Measurements from ENCODE around the gene ST3GAL5.
A peak's percentile ranks its signal among the peaks of the same experiment; 100 is the strongest.

The ST3GAL5 gene

DNA sequence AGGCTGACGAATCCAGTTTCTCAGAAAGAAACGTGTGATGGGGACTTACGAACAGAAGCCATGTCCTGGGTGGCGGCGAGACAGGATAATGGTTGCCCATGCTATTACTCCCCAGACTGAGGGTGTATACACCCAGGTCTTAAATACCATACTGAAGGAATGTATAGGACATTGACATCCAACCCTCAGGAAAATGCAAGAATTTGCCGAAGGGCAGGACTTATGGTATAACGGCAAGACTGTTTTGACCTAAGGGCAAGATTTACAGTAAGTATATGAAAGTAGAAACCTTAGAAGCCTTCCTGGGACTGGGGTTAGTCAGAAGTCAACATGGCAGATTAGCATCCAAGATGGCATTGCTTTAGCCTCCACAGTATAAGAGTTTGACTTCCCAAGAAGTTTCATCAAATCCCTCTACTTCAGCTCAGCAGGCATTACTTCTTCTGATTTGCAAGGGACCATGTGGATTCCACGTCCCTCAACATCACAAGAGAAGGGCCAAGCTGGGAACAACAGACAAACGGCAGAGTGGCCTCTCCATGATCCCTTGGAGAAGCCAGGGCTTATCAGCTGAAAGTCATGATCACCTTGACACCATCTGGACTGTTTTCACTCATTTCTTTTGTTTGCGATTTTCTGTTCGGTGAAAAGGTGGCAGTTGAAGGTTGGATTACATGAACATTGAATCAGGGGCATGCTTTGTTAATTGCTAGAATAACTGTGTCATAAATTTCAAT is 21.1 kb downstream of the ST3GAL5 start:
- no peak for DNase-seq (ENCODE audit: low read depth in 2 of 3, low spot score in 1 of 3)

DNA sequence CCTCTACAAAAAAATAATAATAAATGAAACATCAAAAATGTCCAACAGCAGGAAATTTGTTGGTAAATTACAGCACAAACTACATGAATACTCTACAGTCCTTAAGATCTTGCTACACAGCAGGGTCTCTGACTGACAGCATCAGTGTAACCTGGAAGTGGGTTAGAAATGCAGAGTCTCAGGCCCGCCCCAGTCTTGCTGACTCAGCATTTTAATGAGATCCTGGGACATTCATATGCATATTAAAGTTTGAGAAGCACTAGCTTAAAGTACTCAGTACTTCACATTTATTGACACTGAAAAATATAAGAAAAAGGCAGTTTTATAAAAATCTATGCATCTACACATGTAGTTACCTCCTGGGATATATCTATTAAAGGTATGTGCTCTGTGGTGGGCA is 21.7 kb downstream of the ST3GAL5 start:
- no peak for DNase-seq (ENCODE audit: low read depth in 2 of 3, low spot score in 1 of 3)

DNA sequence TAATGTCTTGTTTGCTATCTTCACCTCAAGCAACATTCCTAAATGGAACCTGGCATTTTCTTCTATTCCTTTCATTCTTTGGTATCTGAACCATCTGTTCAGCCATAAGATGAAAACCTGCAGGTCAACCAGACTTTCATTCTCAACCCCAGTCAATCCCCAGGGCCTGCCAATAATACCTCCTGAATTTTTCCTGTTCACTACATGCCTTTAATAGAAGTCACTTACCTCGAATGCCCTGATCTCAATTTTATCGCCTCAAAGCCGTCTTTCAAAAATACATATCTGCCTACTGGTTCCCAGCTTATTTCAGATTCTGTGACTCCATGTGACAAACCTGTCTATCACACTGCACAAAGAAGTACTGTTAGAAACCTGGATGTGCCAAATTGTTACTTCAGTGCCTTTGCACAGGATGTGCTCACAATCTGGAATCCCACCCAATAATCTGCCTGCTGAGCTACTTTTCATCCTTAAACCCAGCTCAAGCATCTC is 22.6 kb downstream of the ST3GAL5 start:
- no peak for DNase-seq (ENCODE audit: low read depth in 2 of 3, low spot score in 1 of 3)

DNA sequence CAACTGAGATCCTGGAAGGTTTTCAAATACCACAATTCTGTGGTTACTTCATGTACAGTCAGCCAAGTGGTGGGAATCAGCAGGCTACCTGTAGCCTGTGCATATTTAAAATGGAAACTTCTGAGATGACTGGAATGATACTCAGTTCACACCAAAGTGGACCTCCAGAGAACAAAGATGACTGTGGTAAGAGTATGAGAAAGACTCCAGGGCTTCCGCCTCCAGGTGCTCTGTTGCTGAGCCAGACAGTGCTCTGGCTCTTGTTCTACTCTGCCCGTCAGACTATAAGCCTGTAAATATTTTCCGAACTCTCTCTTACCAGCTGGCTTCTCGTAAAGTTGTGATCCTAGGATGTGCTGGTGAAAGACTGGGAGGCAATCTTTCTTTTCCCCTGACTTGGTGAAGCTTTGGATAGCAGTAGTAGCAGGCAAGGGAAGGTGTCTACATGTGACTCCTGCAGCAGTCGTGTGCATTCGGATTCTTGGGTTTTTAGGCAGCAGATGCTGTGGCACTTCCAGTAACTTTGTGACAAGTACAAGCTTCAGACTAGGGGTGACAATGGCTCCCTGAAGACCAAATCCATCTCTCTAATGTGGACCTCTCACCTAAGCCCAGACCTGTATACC is 23.1 kb downstream of the ST3GAL5 start:
- DNase-seq (ENCODE audit: low read depth in 2 of 3, low spot score in 1 of 3) = no peak

DNA sequence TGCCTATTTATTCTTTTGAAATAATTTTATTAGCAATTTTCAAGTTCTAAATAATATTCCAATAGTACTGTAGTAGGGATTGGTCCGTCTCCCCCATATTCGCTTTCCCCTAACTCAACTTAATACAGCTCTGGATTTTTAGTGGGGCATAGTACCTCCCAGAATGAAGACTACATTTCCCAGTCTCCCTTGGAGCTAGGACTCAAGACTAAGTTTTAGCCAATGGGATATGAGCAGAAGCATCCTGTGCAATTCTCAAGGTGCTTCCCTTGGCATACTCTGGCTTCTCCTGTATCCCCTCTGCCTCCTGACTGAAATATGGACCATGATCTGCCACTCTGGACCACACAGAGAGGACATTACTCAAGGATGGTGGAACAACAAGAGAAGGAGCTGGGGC is 24.1 kb downstream of the ST3GAL5 start:
- no peak for DNase-seq (ENCODE audit: low read depth in 2 of 3, low spot score in 1 of 3)

DNA sequence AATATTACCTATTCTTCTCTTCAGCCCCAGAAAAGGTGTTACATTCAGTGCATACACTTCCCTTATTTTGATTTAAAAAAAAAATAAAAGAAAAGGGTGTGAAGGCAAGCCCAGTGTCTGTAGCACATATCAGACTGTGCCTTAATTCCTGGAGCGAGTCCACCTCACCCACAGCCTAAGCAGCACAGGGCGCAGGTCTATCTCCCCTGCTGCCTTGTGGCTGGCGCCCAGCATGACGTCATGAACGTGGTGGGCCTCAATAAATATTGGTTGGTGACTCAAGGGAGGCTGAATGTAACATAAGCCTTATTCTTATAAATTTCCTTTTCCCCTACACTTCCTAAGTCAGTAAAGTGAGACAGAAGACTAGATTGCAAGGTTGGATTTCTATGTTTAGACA is 26.4 kb downstream of the ST3GAL5 start:
- DNase-seq (ENCODE audit: low read depth in 2 of 3, low spot score in 1 of 3) = no peak

- no peak for DNase-seq (ENCODE audit: low read depth in 2 of 3, low spot score in 1 of 3)
These were observed 27.1 kb downstream of the ST3GAL5 start for GRCh38 chr2:85861650-85862049.

DNA sequence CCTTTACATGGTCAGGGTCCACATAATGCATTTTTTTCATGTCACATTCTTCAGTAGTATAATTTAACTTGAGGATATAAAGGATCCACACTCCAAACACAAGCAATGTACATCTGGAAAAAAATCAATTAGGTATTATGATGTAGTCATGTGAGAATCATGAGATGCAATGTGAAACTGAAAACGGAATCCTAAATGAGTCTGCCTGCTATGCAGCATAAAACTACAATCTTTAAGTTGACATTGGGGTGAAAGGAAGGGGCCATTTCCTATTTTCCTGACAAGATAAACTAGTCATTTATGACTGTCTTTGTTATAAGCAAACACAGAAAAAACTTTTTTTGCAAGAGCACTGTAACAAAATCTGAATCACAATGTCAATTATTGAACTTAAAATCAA is 27.6 kb downstream of the ST3GAL5 start:
- DNase-seq (ENCODE audit: low read depth in 2 of 3, low spot score in 1 of 3) = no peak

DNA sequence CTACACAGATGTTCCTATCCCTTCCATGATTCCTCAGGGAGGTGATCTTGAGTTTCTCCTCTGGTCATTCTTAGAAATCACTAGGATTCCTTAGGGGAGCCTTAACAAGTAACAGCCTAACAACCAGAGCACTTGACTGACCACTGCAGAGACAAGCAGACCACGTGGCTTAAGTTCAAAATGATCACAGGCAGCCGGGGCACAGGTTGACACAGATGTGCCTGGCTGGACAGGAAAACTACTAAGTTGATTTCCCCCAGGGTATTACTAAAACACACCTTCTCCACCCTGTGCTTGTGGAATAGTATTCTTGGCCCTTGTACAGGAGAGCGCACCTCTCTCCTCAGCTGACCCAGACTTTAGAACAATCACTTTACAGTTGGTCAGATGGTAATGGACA is 29.9 kb downstream of the ST3GAL5 start:
- DNase-seq (ENCODE audit: low read depth in 2 of 3, low spot score in 1 of 3) = no peak

- DNase-seq (ENCODE audit: low read depth in 2 of 3, low spot score in 1 of 3) = no peak
These were observed 33.9 kb downstream of the ST3GAL5 start for GRCh38 chr2:85854897-85855296.

GRCh38 chr2:85854166-85854509 is 34.7 kb downstream of the ST3GAL5 start:
- DNase-seq (ENCODE audit: low read depth in 2 of 3, low spot score in 1 of 3) = no peak

DNA sequence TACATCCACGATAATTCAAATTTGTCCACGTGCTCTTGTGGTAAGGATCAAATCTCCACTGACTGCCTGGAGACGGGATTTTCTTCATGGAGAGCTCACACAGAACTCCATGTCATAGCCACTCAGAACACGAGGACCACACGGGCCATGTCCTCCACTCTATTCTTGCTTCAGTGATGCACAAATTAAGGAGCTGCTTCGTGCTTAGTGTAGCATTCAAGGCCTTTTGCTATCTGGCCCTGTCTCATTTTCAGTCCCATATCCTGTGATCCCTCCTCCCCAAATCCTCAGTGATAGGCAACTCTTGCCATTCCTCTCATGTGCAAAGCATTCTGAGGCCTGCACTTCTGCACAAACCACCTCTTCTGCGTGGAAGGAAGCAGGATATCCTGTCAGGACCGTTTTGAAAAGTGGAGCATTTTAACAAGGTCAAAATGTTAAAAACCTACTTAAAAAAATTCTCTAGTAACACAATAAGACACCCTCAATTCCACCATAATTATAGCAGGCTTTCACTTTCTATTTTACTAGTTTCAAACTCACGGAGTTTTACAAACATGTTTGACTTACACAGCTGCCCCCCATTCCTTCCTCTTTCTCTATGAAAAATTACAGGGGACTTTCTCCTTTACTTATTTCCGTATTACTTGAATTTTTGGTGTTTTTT is 35.2 kb downstream of the ST3GAL5 start:
- DNase-seq (ENCODE audit: low read depth in 2 of 3, low spot score in 1 of 3) = no peak

DNA sequence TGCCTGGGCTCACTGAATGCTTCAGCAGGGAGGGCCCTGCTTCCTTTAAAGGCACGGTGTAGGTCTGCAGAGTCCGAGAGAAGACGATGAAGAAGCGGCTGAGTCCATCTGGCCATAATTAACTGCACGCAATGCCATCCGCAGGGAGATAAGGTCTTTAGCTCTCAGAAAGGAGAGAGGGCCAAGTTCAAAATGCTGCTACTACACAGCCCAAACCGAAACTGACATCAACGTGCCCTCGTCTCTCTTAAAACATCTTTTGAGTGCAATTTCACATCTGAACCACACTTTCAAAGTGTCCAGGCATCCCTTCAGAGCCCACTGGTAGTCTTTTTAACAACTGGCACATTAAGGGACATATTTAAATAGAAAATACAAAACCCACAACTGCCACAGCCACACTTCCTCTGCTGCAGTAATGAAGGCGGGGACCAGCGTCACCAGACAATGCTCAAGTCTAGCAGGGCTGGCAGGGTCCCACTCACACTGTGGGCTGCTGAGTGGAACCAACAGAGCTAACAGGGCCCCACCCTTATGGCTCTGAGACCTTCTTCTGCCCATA is 35.8 kb downstream of the ST3GAL5 start:
- DNase-seq (ENCODE audit: low read depth in 2 of 3, low spot score in 1 of 3) = peak in 1 of 3 donors; percentile 40

DNA sequence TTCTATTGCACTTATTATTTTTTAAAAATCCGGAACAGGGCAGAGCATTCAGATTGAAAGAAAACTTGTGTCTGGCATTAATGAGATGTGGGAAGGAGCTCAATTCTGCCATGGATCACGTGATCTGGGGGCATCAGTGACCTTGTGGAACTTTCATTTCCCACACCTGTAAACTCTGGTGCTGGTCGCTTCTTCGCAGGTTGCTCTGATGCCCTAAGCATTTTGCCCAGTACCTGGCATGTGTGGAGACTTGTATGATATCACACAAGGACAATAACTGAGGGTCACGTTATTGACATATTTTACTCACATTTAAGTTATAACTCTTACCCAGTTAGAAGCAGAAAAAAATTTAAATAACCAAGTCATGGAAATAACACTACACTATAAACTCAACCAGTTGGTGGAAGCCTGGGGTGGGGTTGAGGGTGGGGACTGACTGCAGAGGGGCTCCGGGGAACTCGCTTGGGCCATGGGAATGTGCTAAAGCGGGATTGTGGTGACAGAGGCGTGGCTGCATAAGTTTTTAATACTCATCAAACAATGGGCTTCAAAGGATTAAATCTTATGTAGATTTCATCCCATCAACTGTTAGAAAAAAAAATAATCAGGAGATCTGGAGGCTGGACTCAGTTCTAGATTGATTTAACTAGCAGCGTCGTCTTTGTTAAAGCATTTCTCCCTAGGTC is 36.5 kb downstream of the ST3GAL5 start:
- no peak for DNase-seq (ENCODE audit: low read depth in 2 of 3, low spot score in 1 of 3)

GRCh38 chr2:85851253-85852151 is 37.3 kb downstream of the ST3GAL5 start:
- DNase-seq (ENCODE audit: low read depth in 2 of 3, low spot score in 1 of 3) = no peak

DNA sequence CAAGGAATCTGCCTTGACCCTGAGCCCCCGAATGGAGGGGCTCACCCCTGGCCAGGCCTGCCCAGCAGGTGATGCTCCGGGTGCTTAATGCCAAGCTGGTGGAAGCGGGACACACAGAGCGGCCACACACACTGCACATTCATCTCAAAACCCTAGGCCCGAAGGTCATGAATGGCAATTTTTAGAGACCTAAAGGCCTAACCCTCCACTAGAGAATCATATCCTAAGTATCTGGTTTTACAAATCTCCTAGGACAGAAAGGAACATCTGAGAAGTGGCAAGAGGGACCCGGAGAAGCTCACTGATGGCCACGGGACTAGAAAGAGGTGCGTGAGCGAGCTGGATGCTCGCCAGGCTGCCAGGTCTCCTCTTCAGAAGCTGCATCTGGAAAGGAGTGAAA is 38.3 kb downstream of the ST3GAL5 start:
- DNase-seq (ENCODE audit: low read depth in 2 of 3, low spot score in 1 of 3) = no peak

DNA sequence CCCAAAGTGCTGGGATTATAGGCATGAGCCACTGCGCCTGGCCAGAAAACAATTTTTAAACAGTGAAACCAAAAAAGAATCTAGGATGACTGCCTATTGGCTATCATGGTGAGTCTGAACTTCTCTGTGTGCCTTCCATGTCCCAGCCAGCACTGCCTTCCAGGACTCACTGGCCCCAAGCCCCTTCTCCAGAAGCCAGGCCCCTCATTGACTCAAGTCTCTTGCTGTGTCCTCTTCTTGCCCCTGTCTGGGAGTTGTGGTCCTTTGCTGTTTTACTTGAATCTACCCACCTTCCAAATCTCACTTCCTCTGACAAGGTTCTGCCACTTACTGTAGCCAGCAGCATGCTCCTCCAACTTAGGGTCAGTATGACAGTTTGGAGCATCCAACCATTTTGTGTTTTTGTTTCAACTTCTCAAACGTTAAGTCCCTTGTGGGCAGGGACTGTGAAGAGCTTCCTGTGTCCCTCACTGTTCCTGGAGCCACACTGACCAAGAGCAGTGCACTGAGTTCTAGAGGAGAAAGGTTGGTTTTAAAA is 41.7 kb downstream of the ST3GAL5 start:
- DNase-seq (ENCODE audit: low read depth in 2 of 3, low spot score in 1 of 3) = no peak

- DNase-seq (ENCODE audit: low read depth in 2 of 3, low spot score in 1 of 3) = no peak
These were observed 42.4 kb downstream of the ST3GAL5 start for GRCh38 chr2:85846411-85846810.

- no peak for DNase-seq (ENCODE audit: low read depth in 2 of 3, low spot score in 1 of 3)
These were observed 44.3 kb downstream of the ST3GAL5 start for GRCh38 chr2:85844486-85844885.

DNA sequence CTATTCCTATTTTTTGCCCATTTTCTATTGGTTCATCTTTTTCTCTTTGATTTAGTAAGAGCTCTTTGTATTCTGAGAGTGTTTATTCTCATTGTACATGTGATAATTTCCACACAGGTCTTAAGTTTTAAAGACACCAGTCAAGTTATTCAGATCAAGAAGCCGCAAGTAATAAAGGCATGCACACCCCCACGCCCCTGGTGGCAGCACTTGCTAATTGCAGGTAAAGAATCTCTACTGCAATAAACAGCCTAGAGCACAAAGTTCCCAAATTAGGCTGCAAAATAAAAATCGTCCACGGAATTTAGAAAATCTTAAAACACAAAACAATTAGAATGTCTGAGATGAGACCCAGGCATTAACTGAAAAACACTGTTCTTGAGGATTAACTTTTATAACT is 45.2 kb downstream of the ST3GAL5 start:
- peak in 2 of 3 donors; percentile 38 to 54 for DNase-seq (ENCODE audit: low read depth in 2 of 3, low spot score in 1 of 3)
